Measurements from ENCODE around the gene DUXB.

The DUXB gene

GRCh38 chr16:75701361-75701760, at the start of gene DUXB:
TSS of gene DUXB (minus strand) at chr16:75701461. CDS start at chr16:75701418, 43 bp downstream.
- DNase-seq (ENCODE audit: low read depth): no peak
- no peak within 1 kb of the TSS for H3K4me3 ChIP-seq (ENCODE audit: low read depth, low read length)

- H3K4me3 ChIP-seq (ENCODE audit: low read depth, low read length): no peak overlapping the region
Observed at GRCh38 chr16:75750528-75750927, 49.3 kb upstream of the DUXB start.

GRCh38 chr16:75746359-75746758, 45.1 kb upstream of the DUXB start:
- no peak for DNase-seq (ENCODE audit: low read depth)
- no peak overlapping the region for H3K4me3 ChIP-seq (ENCODE audit: low read depth, low read length)

More at GRCh38 chr16:75750528-75750927, 49.3 kb upstream of the DUXB start:
- no peak for DNase-seq (ENCODE audit: low read depth)

GRCh38 chr16:75745823-75746222, 44.6 kb upstream of the DUXB start:
- DNase-seq (ENCODE audit: low read depth): no peak
- H3K4me3 ChIP-seq (ENCODE audit: low read depth, low read length): no peak overlapping the region

- no peak overlapping the region for H3K4me3 ChIP-seq (ENCODE audit: low read depth, low read length)
- DNase-seq (ENCODE audit: low read depth): no peak
Observed at GRCh38 chr16:75745242-75745641, 44.0 kb upstream of the DUXB start.

GRCh38 chr16:75742424-75743047, 41.3 kb upstream of the DUXB start:
- H3K4me3 ChIP-seq (ENCODE audit: low read depth, low read length): no peak overlapping the region
- DNase-seq (ENCODE audit: low read depth): no peak

- H3K4me3 ChIP-seq (ENCODE audit: low read depth, low read length): no peak overlapping the region
- DNase-seq (ENCODE audit: low read depth): peak; percentile 30
Observed at GRCh38 chr16:75733305-75734211, 32.3 kb upstream of the DUXB start.

- DNase-seq (ENCODE audit: low read depth): no peak
- no peak overlapping the region for H3K4me3 ChIP-seq (ENCODE audit: low read depth, low read length)
Observed at GRCh38 chr16:75732871-75733270, 31.6 kb upstream of the DUXB start.

- no peak overlapping the region for H3K4me3 ChIP-seq (ENCODE audit: low read depth, low read length)
- no peak for DNase-seq (ENCODE audit: low read depth)
Observed at GRCh38 chr16:75727221-75727620, 26.0 kb upstream of the DUXB start.

- H3K4me3 ChIP-seq (ENCODE audit: low read depth, low read length): no peak within 1 kb of the TSS
- DNase-seq (ENCODE audit: low read depth): no peak
Observed at GRCh38 chr16:75726390-75726789, 25.1 kb upstream of the DUXB start, which contains the start of gene CPHXL. TSS of gene CPHXL (minus strand) at chr16:75726490. CDS start at chr16:75726442, 48 bp downstream.

GRCh38 chr16:75718452-75718851, 17.2 kb upstream of the DUXB start:
- DNase-seq (ENCODE audit: low read depth): no peak
- H3K4me3 ChIP-seq (ENCODE audit: low read depth, low read length): no peak overlapping the region

- DNase-seq (ENCODE audit: low read depth): no peak
- H3K4me3 ChIP-seq (ENCODE audit: low read depth, low read length): no peak overlapping the region
Observed at GRCh38 chr16:75714661-75715060, 13.4 kb upstream of the DUXB start.

- H3K4me3 ChIP-seq (ENCODE audit: low read depth, low read length): no peak overlapping the region
- no peak for DNase-seq (ENCODE audit: low read depth)
Observed at GRCh38 chr16:75710344-75710743, 9.1 kb upstream of the DUXB start.

GRCh38 chr16:75703306-75703705, 2.0 kb upstream of the DUXB start:
- no peak for DNase-seq (ENCODE audit: low read depth)
- no peak overlapping the region for H3K4me3 ChIP-seq (ENCODE audit: low read depth, low read length)

GRCh38 chr16:75702242-75702641, 981 bp upstream of the DUXB start:
- DNase-seq (ENCODE audit: low read depth): no peak
- no peak overlapping the region for H3K4me3 ChIP-seq (ENCODE audit: low read depth, low read length)

GRCh38 chr16:75697571-75697970, 3.7 kb downstream of the DUXB start:
- no peak for DNase-seq (ENCODE audit: low read depth)
- no peak overlapping the region for H3K4me3 ChIP-seq (ENCODE audit: low read depth, low read length)

GRCh38 chr16:75695708-75696107, 5.6 kb downstream of the DUXB start:
- no peak for DNase-seq (ENCODE audit: low read depth)
- no peak overlapping the region for H3K4me3 ChIP-seq (ENCODE audit: low read depth, low read length)

- H3K4me3 ChIP-seq (ENCODE audit: low read depth, low read length): no peak overlapping the region
- DNase-seq (ENCODE audit: low read depth): no peak
Observed at GRCh38 chr16:75687361-75687760, 13.9 kb downstream of the DUXB start.

GRCh38 chr16:75682308-75682707, 19.0 kb downstream of the DUXB start:
- no peak overlapping the region for H3K4me3 ChIP-seq (ENCODE audit: low read depth, low read length)
- no peak for DNase-seq (ENCODE audit: low read depth)

- DNase-seq (ENCODE audit: low read depth): no peak
- H3K4me3 ChIP-seq (ENCODE audit: low read depth, low read length): no peak overlapping the region
Observed at GRCh38 chr16:75679366-75679765, 21.9 kb downstream of the DUXB start.

- DNase-seq (ENCODE audit: low read depth): no peak
- no peak within 1 kb of the TSS for H3K4me3 ChIP-seq (ENCODE audit: low read depth, low read length)
Observed at GRCh38 chr16:75676909-75677308, 24.4 kb downstream of the DUXB start, which contains the start of gene CPHXL2. TSS of gene CPHXL2 (minus strand) at chr16:75677009. CDS start at chr16:75676999, 10 bp downstream.
